Gastrocnemius medialis (tissue), 4 donors: ENCODE results near the gene TSNAXIP1. TPM values are rescaled to one million over a fixed set of nuclear protein-coding genes. Genes with fewer than 3 reads are reported as not detected.

ENCODE experiments used
- ATAC-seq, 2 donors: fragments of 150-250 bp; one replicate each; pipeline ENCODE4 v1.9.1; 2016
- DNase-seq, 2 donors: peaks; one replicate each; pipeline ENCODE4 v3.0.0-alpha.2; 2019
- H3K27ac ChIP-seq, 4 donors: fragments of 200-600 bp; sonication (generic); 1 replicate in 1 of 4; 2 replicates in 3 of 4; pipeline ENCODE4 v1.5.1; 2016 to 2018; ENCODE audit warnings: mild to moderate bottlenecking in 2 of 4, moderate library complexity in 1 of 4
- H3K27me3 ChIP-seq, 3 donors: fragments of 200-600 bp; sonication (generic) in 2 of 3; 1 replicate in 1 of 3; 2 replicates in 2 of 3; pipeline versions ENCODE4 v1.5.1 to v1.6.0; 2016 to 2019; ENCODE audit warnings: mild to moderate bottlenecking in 1 of 3, moderate library complexity in 1 of 3
- H3K36me3 ChIP-seq, 2 donors: fragments of 200-600 bp; sonication (generic) in 1 of 2; one replicate each; pipeline ENCODE4 v1.5.1; 2017 to 2018
- H3K4me1 ChIP-seq, 2 donors: fragments of 200-600 bp; sonication (generic) in 1 of 2; one replicate each; pipeline ENCODE4 v1.5.1; 2016 to 2017; ENCODE audit warnings: mild to moderate bottlenecking in 2 of 2
- H3K4me3 ChIP-seq, 4 donors: fragments of 200-600 bp; sonication (generic) in 3 of 4; 1 replicate in 1 of 4; 2 replicates in 3 of 4; pipeline ENCODE4 v1.5.1; 2016 to 2019; ENCODE audit warnings: mild to moderate bottlenecking in 2 of 4
- H3K9me3 ChIP-seq, 3 donors: fragments of 200-600 bp; sonication (generic) in 2 of 3; 1 replicate in 1 of 3; 2 replicates in 2 of 3; pipeline ENCODE4 v1.5.1; 2016 to 2019
- CTCF ChIP-seq, 5 experiments: fragments of 450-650 bp in 3 of 5; fragments of 200-600 bp in 2 of 5; sonication (generic) in 2 of 5; IDR thresholded peaks in 4 of 5; conservative IDR thresholded peaks in 1 of 5; 1 replicate in 4 of 5; 2 replicates in 1 of 5; pipeline ENCODE4 v1.5.1; 2016 to 2019; ENCODE audit warnings: antibody characterized with exemption in 5 of 5, mild to moderate bottlenecking in 3 of 5, moderate library complexity in 3 of 5
- POLR2A ChIP-seq, 2 donors: fragments of 450-650 bp; IDR thresholded peaks; one replicate each; pipeline ENCODE4 v1.6.1; 2017; ENCODE audit warnings: antibody characterized with exemption in 2 of 2, mild to moderate bottlenecking in 2 of 2, moderate library complexity in 2 of 2
- in situ Hi-C, 4 donors: fragments of 200-750 bp; cut with MboI; loops; one replicate each; pipeline versions ENCODE4 v1.15.0 to v1.8.0; 2017; ENCODE audit warnings: low sequenced_read_pairs in 4 of 4
- intact Hi-C: fragments of 100-400 bp; cut with DNase I; formaldehyde crosslinking; loops from one replicate; pipeline ENCODE4 v1.15.1; 2023; ENCODE audit warnings: low total_unique reads
- total RNA-seq, 4 donors: library from RNA; depleted of rRNA; stranded (reverse); fragments of >200 nt; gene quantifications; one replicate each; pipeline versions ENCODE4 v1.1.0 to v1.2.3, GENCODE V29; 2016

The TSNAXIP1 gene
- total RNA-seq, 4 donors from 2014 or later = 0.27 to 11.0 (median 0.56) TPM; not detected in 1

DNA sequence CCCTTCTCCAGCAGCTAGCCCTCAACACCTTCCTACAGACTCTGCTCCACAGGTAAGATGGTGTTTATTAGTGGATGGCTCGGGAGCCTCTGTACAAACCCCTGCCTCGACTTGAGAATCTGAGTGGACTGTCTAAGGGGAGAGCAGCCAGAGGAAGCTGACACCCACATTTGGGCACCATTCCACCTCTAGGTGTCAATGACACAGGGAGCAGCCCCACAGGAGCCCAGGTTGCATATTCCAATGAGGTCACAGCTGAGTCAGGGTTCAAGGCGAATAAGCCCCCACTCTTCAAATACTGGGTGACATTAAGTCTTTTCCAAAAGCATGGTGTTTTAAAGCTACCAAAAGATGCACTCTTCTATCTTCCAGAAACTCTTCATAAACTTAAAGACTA is 32.2 kb upstream of the TSNAXIP1 start:
- ATAC-seq (peak in 1 of 2 donors; percentile 35), DNase-seq (peak in 1 of 2 donors; percentile 40)
- Histone ChIP-seq H3K27ac (peak overlapping the region; percentile 64 to 82 (median 74)), H3K4me3 (no peak overlapping the region), H3K36me3 (peaks cover 0 to 7% of the 10 kb centered on the region in 2 donors), H3K27me3 (no peaks in the 10 kb centered on the region), H3K4me1 (peaks cover 29 to 37% of the 10 kb centered on the region in 2 donors), H3K9me3 (no peaks in the 10 kb centered on the region)
- in situ Hi-C loops (no loop called here), intact Hi-C loops (loop anchor here (5.0 kb wide), 1 partner anchor 57 kb away; the partner anchor contains the start of gene GFOD2)
- TF ChIP-seq CTCF (IDR thresholded peaks at IDR 0.05 in 4 of 5, conservative IDR thresholded peaks at IDR 0.05 in 1 of 5) = no peak
- no peak for TF ChIP-seq POLR2A (IDR thresholded peaks at IDR 0.05)

DNA sequence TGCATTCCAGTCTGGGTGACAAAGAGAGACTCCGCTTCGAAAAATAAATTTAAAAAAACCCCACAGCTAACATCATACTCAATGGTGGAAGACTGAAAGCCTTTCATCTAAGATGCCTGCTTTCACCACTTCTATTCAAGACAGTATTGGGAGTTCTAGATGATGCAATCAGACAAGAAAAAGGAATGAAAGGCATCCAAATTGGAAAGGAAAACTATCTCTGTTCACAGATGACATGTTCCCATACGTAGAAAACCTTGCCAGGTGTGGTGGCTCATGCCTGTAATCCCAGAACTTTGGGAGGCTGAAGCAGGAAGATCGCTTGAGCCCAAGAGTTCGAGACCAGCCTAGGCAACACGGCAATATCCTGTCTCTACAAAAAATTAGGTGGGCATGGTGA is 31.4 kb upstream of the TSNAXIP1 start:
- Histone ChIP-seq H3K36me3 (peaks cover 0 to 6% of the 10 kb centered on the region in 2 donors), H3K4me1 (peaks cover 37 to 45% of the 10 kb centered on the region in 2 donors), H3K9me3 (no peaks in the 10 kb centered on the region), H3K27me3 (no peaks in the 10 kb centered on the region), H3K4me3 (no peak overlapping the region), H3K27ac (peak overlapping the region in 2 of 4 donors; percentile 70 to 82)
- DNase-seq = no peak
- ATAC-seq = no peak
- intact Hi-C loops (no loop called here), in situ Hi-C loops (no loop called here)
- TF ChIP-seq CTCF (IDR thresholded peaks at IDR 0.05 in 4 of 5, conservative IDR thresholded peaks at IDR 0.05 in 1 of 5) = no peak
- TF ChIP-seq POLR2A (IDR thresholded peaks at IDR 0.05) = no peak

DNA sequence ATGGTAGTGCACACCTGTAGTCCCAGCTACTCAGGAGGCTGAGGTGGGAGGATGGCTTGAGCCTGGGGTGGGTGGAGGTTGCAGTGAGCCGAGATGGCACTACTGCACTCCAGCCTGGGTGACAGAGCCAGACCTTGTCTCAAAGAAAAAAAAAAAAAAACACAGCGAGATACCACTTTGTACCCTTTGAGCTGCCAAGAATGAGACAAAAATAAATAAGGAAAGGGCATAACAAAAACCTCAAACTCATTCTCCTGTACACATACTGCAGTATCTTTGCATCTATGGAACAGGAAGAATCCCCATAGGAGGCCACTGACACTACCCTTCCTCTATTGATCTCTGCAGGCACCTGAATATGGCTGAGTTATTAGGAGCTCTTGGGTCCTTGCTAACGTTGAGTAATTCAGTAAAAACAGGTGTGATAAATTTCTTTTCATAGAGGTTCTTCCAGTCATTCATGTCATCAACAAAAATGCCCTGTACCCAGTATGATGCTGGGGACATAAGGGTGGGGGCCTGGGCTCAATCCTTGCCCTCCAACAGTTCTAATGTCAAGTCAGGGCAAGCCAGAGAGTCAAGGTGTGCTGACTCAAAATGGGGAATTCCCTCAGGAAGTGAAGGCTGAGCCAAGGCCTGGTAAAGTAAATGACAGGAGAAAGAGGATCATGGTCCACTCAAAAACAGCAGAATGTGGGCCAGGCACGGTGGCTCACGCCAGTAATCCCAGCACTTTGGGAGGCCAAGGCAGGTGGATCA is 27.3 kb upstream of the TSNAXIP1 start:
- H3K4me1 ChIP-seq = peaks cover 42 to 50% of the 10 kb centered on the region in 2 donors
- TF ChIP-seq POLR2A (IDR thresholded peaks at IDR 0.05) (no peak), CTCF (IDR thresholded peaks at IDR 0.05 in 4 of 5, conservative IDR thresholded peaks at IDR 0.05 in 1 of 5) (no peak)
- H3K27ac ChIP-seq = peak overlapping the region; percentile 33 to 82 (median 69)
- H3K9me3 ChIP-seq = no peaks in the 10 kb centered on the region
- H3K27me3 ChIP-seq = no peaks in the 10 kb centered on the region
- no peaks in the 10 kb centered on the region for H3K36me3 ChIP-seq
- intact Hi-C loops = loop anchor here (1.0 kb wide), 1 partner anchor 35 kb away; no protein-coding TSS in a partner anchor
- no peak for DNase-seq
- H3K4me3 ChIP-seq = no peak overlapping the region
- ATAC-seq = peak; percentile 39 to 40
- in situ Hi-C loops = no loop called here

GRCh38 chr16:67780847-67781564 is 25.7 kb upstream of the TSNAXIP1 start:
- no peaks in the 10 kb centered on the region for H3K27me3 ChIP-seq
- no peak for ATAC-seq
- TF ChIP-seq POLR2A (IDR thresholded peaks at IDR 0.05) = no peak
- no peak for TF ChIP-seq CTCF (IDR thresholded peaks at IDR 0.05 in 4 of 5, conservative IDR thresholded peaks at IDR 0.05 in 1 of 5)
- H3K4me3 ChIP-seq = no peak overlapping the region
- no peaks in the 10 kb centered on the region for H3K9me3 ChIP-seq
- in situ Hi-C loops (no loop called here), intact Hi-C loops (loop anchor here (1.0 kb wide), 1 partner anchor 33 kb away; no protein-coding TSS in a partner anchor)
- no peaks in the 10 kb centered on the region for H3K36me3 ChIP-seq
- peaks cover 39 to 46% of the 10 kb centered on the region in 2 donors for H3K4me1 ChIP-seq
- peak overlapping the region; percentile 33 to 82 (median 69) for H3K27ac ChIP-seq
- no peak for DNase-seq
